Heart left ventricle (tissue), 16 donors: ENCODE results near the gene CAST. TPM values are rescaled to one million over a fixed set of nuclear protein-coding genes. Genes with fewer than 3 reads are reported as not detected.
A peak's percentile ranks its signal among the peaks of the same experiment; 100 is the strongest.

Source experiments
- ATAC-seq, 4 donors: fragments of 200-7000 bp; cut with Tn5 transposase; one replicate each; pipeline ENCODE4 v1.9.1; 2020 to 2022; ENCODE audit warnings: moderate library complexity in 4 of 4, mild to moderate bottlenecking in 3 of 4, moderate number of reproducible peaks in 1 of 4
- DNase-seq, 5 donors: peaks; one replicate each; pipeline ENCODE4 v3.0.0-alpha.2; 2020
- H3K27ac ChIP-seq, 12 donors: fragments of 200-600 bp; sonication (generic) in 4 of 12; one replicate each; pipeline versions ENCODE4 v1.5.0 to v1.8.0; 2016 to 2022; ENCODE audit warnings: mild to moderate bottlenecking in 2 of 12
- H3K27me3 ChIP-seq, 9 donors: fragments of 200-600 bp; sonication (generic) in 2 of 9; one replicate each; pipeline versions ENCODE4 v1.5.1 to v1.8.0; 2016 to 2022; ENCODE audit warnings: mild to moderate bottlenecking in 3 of 9
- H3K36me3 ChIP-seq, 9 donors: fragments of 200-600 bp; sonication (generic) in 2 of 9; one replicate each; pipeline versions ENCODE4 v1.5.0 to v1.8.0; 2018 to 2022; ENCODE audit warnings: mild to moderate bottlenecking in 2 of 9
- H3K4me1 ChIP-seq, 12 donors: fragments of 200-600 bp; sonication (generic) in 4 of 12; one replicate each; pipeline versions ENCODE4 v1.5.0 to v1.8.0; 2016 to 2022; ENCODE audit warnings: mild to moderate bottlenecking in 3 of 12
- H3K4me3 ChIP-seq, 12 donors: fragments of 200-600 bp; sonication (generic) in 4 of 12; one replicate each; pipeline versions ENCODE4 v1.5.0 to v1.8.0; 2017 to 2022; ENCODE audit warnings: mild to moderate bottlenecking in 9 of 12, moderate library complexity in 4 of 12
- H3K9me3 ChIP-seq, 12 donors: fragments of 200-600 bp; sonication (generic) in 4 of 12; one replicate each; pipeline versions ENCODE4 v1.5.0 to v1.8.0; 2016 to 2022; ENCODE audit warnings: mild to moderate bottlenecking in 1 of 12
- POLR2A ChIP-seq, 2 donors: fragments of 450-650 bp; IDR thresholded peaks; one replicate each; pipeline ENCODE4 v1.6.1; 2017; ENCODE audit warnings: antibody characterized with exemption in 2 of 2, mild to moderate bottlenecking in 2 of 2, moderate library complexity in 2 of 2
- WGBS, 4 donors: extraction: QIAGEN DNeasy Blood & Tissue Kit in 2 of 4; methylation state at CpG; one replicate each; pipeline versions ENCODE4 v1.1.5 to v1.1.7; 2013 to 2018; 5-methylcytosine and 5-hydroxymethylcytosine counted together
- intact Hi-C, 10 donors: fragments of 100-400 bp; cut with DNase I; formaldehyde crosslinking; loops; one replicate each; pipeline versions ENCODE4 v1.11.1 to v1.14.2; 2022
- polyA plus RNA-seq, 2 donors: library from polyadenylated mRNA; stranded (reverse); fragments of 200-250 nt; gene quantifications; one replicate each; pipeline ENCODE4 v1.2.3, GENCODE V29; 2013
- total RNA-seq, 9 donors: library from RNA; depleted of rRNA in 2 of 9; stranded (reverse); fragments of >200 nt in 2 of 9; fragmentation: NEBNext Ultra II Directional in 3 of 9; extraction: Animal tissue kit (Norgen Biotek cat#: 25700) in 3 of 9; gene quantifications; one replicate each; pipeline versions ENCODE4 v1.1.0 to v1.2.4, GENCODE V29; 2016 to 2023
- TF ChIP-seq, protein P1 (sequence below), 12 donors: fragments of 200-600 bp; sonication (generic) in 4 of 12; IDR thresholded peaks; one replicate each; pipeline versions ENCODE4 v1.5.0 to v1.8.0; 2018 to 2022; ENCODE audit warnings: antibody characterized with exemption in 12 of 12, mild to moderate bottlenecking in 5 of 12
- donor health status: ischemic (EF 13 %, LVEDD 7.1; RV severe dilation, severe dysfunction).
- donor health status: healthy with polysubstance abuse.
- donor health status: DM: no; HTN: yes; CAD: no.
- donor health status: DM: no; HTN: no; CAD: no.
- donor health status: ischemic (EF 25% LVEDD 6.9; RV normal size, moderate dysfunction).
- donor health status: ischemic (EF 25% LVEDD 5.7; RV mildly dilated, moderate dysfunction).
- donor health status: healthy.
- donor health status: DM: yes; HTN: yes; CAD: no.
- donor health status: ischemic (EF 35%, LVEDD 5.7; RV mildly dilated, moderate dysfunction).
- donor health status: nonischemic (EF 11% LVEDD 7.7; RV severe dilation, severe dysfunction).
- donor health status: DM: yes; HTN: yes; CAD: no.
- donor health status: PGD.
- donor health status: ischemic (EF 29% LVEDD 5.4; RV normal size, mild dysfunction).
- donor health status: nonischemic (EF 23%, LVEDD 6.1; RV moderate dilation, normal function).

The CAST gene
- total and polyA plus RNA-seq, 11 donors = 179 to 748 (median 536) TPM

- intact Hi-C loops = no loop called here
- Histone ChIP-seq H3K4me1 (peaks cover 0 to 17% (median 0%) of the 10 kb centered on the region in 12 donors), H3K27me3 (peaks cover 0 to 4% (median 0%) of the 10 kb centered on the region in 9 donors), H3K4me3 (no peak overlapping the region), H3K36me3 (no peaks in the 10 kb centered on the region), H3K27ac (no peak overlapping the region), H3K9me3 (no peaks in the 10 kb centered on the region)
- TF ChIP-seq, protein P1, sequence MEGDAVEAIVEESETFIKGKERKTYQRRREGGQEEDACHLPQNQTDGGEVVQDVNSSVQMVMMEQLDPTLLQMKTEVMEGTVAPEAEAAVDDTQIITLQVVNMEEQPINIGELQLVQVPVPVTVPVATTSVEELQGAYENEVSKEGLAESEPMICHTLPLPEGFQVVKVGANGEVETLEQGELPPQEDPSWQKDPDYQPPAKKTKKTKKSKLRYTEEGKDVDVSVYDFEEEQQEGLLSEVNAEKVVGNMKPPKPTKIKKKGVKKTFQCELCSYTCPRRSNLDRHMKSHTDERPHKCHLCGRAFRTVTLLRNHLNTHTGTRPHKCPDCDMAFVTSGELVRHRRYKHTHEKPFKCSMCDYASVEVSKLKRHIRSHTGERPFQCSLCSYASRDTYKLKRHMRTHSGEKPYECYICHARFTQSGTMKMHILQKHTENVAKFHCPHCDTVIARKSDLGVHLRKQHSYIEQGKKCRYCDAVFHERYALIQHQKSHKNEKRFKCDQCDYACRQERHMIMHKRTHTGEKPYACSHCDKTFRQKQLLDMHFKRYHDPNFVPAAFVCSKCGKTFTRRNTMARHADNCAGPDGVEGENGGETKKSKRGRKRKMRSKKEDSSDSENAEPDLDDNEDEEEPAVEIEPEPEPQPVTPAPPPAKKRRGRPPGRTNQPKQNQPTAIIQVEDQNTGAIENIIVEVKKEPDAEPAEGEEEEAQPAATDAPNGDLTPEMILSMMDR (IDR thresholded peaks at IDR 0.05) = no peak
- no peak for TF ChIP-seq POLR2A (IDR thresholded peaks at IDR 0.05)
- ATAC-seq (no peak), DNase-seq (no peak)
- 90 to 96% (median 91%) methylated on average over 6 of the region's 6 CpGs for WGBS, 4 donors
Observed at GRCh38 chr5:96822686-96823459, 160.7 kb downstream of the CAST start.

- no peaks in the 10 kb centered on the region for H3K9me3 ChIP-seq
- no peak overlapping the region for H3K27ac ChIP-seq
- WGBS, 4 donors = 54 to 72% (median 58%) methylated on average over 2 of the region's 2 CpGs
- no peak overlapping the region for H3K4me3 ChIP-seq
- H3K36me3 ChIP-seq = no peaks in the 10 kb centered on the region
- TF ChIP-seq, protein P1 (IDR thresholded peaks at IDR 0.05) = no peak
- no peak for TF ChIP-seq POLR2A (IDR thresholded peaks at IDR 0.05)
- H3K27me3 ChIP-seq = peaks cover 0 to 4% (median 0%) of the 10 kb centered on the region in 9 donors
- peaks cover 0 to 17% (median 0%) of the 10 kb centered on the region in 12 donors for H3K4me1 ChIP-seq
- DNase-seq = no peak
- intact Hi-C loops = no loop called here
- ATAC-seq = peak in 1 of 4 donors; percentile 45
Observed at GRCh38 chr5:96823900-96824380, 161.8 kb downstream of the CAST start.

Other genes starting within 250 kb of the CAST start
- under 1 TPM in 6 of 9 donors, not detected in 3; 0.07 to 0.81 (median 0.40) TPM for gene PCSK1, start 229.1 kb upstream of the CAST start, total RNA-seq
- gene PCSK1, start 229.1 kb upstream of the CAST start, polyA plus RNA-seq = under 1 TPM; 0.04 to 0.58 TPM
- gene ERAP1, start 145.6 kb downstream of the CAST start, total RNA-seq = 100 to 1,000 TPM in 1 of 9 donors, 10 to 100 TPM in 8; 25.9 to 119 (median 39.1) TPM
- 10 to 100 TPM in 1 of 2 donors, 1 to 10 TPM in 1; 3.2 to 12.9 TPM for gene ERAP1, start 145.6 kb downstream of the CAST start, polyA plus RNA-seq
- 10 to 100 TPM in 1 of 9 donors, 1 to 10 TPM in 8; 2.7 to 30.5 (median 7.0) TPM for gene ERAP2, start 214.1 kb downstream of the CAST start, total RNA-seq
- 1 to 10 TPM in 1 of 2 donors, under 1 TPM in 1; 0.99 to 7.5 TPM for gene ERAP2, start 214.1 kb downstream of the CAST start, polyA plus RNA-seq